ENCODE data around the gene ARHGAP15.

The ARHGAP15 gene

DNA sequence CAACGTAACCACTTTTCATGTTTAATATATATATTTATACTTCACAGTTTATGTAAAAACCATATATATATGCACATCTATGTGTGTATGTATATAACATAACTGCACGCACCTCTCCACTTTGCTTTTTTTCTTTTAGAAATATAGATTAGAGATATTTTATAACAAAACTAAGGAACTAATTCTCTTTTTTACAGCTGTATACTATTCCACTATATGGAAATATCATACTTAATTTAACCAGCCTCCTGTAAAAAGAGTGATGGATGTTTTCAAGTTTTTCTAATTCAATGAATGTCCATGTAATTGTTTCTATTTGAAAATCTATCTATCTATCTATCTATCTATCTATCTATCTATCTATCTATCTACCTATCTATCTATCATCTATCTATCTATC is 4.6 kb downstream of the ARHGAP15 start:
- no peak for DNase-seq (ENCODE audit: low read depth in 1 of 2, low spot score in 1 of 2)
- Histone ChIP-seq H3K27me3 (ENCODE audit: insufficient read depth, poor library complexity, severe bottlenecking) (no peaks in the 10 kb centered on the region), H3K27ac (replicated peaks) (no peak overlapping the region), H3K4me3 (replicated peaks; ENCODE audit: insufficient read depth, low read length) (no peak overlapping the region)
- TF ChIP-seq SPI1 (IDR thresholded peaks at IDR 0.05; ENCODE audit: borderline replicate concordance, low read depth) = no peak
- no peak for TF ChIP-seq GABPA (IDR thresholded peaks at IDR 0.05; ENCODE audit: low read depth)

DNA sequence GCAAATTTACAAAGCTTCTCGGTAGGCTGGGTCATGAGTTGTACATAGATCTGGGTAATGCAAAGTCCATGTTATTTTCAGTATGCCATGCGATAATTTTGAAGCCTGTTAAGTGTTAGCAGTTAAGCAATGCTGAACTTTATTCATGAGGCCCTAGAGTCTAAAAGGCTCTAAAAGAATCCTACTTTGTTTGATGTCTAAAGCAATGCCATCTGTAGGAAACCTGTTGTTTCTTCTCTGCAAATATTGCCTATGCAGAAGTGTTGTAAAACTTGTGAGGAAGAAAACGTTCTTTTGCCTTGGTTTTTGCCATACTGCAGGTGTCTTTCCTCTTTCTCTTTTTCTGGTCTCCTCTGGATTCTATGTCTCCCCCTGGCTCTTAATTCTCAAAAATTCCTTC is 9.1 kb downstream of the ARHGAP15 start:
- Histone ChIP-seq H3K4me3 (replicated peaks; ENCODE audit: insufficient read depth, low read length) (no peak overlapping the region), H3K27ac (replicated peaks) (0 out of 2 replicates have a peak overlapping the region, but pooled peaks have one; percentile 2), H3K27me3 (ENCODE audit: insufficient read depth, poor library complexity, severe bottlenecking) (no peaks in the 10 kb centered on the region)
- no peak for TF ChIP-seq POLR2AphosphoS5 (IDR thresholded peaks at IDR 0.05; ENCODE audit: low read depth)
- TF ChIP-seq SPI1 (IDR thresholded peaks at IDR 0.05; ENCODE audit: borderline replicate concordance, low read depth) = no peak
- TF ChIP-seq, protein P1, sequence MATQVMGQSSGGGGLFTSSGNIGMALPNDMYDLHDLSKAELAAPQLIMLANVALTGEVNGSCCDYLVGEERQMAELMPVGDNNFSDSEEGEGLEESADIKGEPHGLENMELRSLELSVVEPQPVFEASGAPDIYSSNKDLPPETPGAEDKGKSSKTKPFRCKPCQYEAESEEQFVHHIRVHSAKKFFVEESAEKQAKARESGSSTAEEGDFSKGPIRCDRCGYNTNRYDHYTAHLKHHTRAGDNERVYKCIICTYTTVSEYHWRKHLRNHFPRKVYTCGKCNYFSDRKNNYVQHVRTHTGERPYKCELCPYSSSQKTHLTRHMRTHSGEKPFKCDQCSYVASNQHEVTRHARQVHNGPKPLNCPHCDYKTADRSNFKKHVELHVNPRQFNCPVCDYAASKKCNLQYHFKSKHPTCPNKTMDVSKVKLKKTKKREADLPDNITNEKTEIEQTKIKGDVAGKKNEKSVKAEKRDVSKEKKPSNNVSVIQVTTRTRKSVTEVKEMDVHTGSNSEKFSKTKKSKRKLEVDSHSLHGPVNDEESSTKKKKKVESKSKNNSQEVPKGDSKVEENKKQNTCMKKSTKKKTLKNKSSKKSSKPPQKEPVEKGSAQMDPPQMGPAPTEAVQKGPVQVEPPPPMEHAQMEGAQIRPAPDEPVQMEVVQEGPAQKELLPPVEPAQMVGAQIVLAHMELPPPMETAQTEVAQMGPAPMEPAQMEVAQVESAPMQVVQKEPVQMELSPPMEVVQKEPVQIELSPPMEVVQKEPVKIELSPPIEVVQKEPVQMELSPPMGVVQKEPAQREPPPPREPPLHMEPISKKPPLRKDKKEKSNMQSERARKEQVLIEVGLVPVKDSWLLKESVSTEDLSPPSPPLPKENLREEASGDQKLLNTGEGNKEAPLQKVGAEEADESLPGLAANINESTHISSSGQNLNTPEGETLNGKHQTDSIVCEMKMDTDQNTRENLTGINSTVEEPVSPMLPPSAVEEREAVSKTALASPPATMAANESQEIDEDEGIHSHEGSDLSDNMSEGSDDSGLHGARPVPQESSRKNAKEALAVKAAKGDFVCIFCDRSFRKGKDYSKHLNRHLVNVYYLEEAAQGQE (IDR thresholded peaks at IDR 0.05; ENCODE audit: insufficient replicate concordance, low read depth) = no peak
- TF ChIP-seq, protein P2, sequence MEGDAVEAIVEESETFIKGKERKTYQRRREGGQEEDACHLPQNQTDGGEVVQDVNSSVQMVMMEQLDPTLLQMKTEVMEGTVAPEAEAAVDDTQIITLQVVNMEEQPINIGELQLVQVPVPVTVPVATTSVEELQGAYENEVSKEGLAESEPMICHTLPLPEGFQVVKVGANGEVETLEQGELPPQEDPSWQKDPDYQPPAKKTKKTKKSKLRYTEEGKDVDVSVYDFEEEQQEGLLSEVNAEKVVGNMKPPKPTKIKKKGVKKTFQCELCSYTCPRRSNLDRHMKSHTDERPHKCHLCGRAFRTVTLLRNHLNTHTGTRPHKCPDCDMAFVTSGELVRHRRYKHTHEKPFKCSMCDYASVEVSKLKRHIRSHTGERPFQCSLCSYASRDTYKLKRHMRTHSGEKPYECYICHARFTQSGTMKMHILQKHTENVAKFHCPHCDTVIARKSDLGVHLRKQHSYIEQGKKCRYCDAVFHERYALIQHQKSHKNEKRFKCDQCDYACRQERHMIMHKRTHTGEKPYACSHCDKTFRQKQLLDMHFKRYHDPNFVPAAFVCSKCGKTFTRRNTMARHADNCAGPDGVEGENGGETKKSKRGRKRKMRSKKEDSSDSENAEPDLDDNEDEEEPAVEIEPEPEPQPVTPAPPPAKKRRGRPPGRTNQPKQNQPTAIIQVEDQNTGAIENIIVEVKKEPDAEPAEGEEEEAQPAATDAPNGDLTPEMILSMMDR (IDR thresholded peaks at IDR 0.05; ENCODE audit: insufficient read depth, low read length) = no peak
- no peak for TF ChIP-seq GABPA (IDR thresholded peaks at IDR 0.05; ENCODE audit: low read depth)
- DNase-seq (ENCODE audit: low read depth in 1 of 2, low spot score in 1 of 2) = no peak

DNA sequence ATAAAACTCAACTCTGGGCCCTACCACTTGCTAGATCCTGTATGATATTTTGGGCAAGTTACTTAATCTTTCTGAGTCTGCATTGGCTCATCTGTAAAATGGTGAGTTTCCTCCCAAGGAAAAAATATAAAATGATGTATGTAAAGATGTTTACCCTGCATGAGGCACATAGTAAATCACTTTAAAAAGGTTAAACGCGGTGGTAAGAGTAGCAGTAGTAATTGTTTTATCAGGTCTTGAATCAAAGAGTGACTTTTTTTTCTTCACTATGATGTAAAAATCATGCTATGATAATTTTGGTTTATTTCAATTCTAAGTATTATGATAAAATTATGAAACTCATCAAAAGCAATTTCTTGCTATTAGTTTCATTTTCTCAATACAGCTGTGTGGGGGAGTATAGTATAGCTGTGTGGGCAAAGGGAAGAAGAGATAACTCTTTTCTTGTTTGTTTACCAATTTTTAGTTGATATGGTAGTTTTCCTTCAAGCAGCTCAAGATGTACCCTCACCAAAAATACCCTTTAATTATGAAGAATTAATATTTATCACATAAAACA is 10.7 kb downstream of the ARHGAP15 start:
- DNase-seq (ENCODE audit: low read depth in 1 of 2, low spot score in 1 of 2) = no peak
- Histone ChIP-seq H3K27ac (replicated peaks) (peak overlapping the region; percentile 60), H3K27me3 (ENCODE audit: insufficient read depth, poor library complexity, severe bottlenecking) (no peaks in the 10 kb centered on the region), H3K4me3 (replicated peaks; ENCODE audit: insufficient read depth, low read length) (no peak overlapping the region)
- TF ChIP-seq, protein P1 (IDR thresholded peaks at IDR 0.05; ENCODE audit: insufficient replicate concordance, low read depth) = no peak
- TF ChIP-seq POLR2AphosphoS5 (IDR thresholded peaks at IDR 0.05; ENCODE audit: low read depth) (no peak), GABPA (IDR thresholded peaks at IDR 0.05; ENCODE audit: low read depth) (no peak)
- TF ChIP-seq, protein P2 (IDR thresholded peaks at IDR 0.05; ENCODE audit: insufficient read depth, low read length) = no peak

DNA sequence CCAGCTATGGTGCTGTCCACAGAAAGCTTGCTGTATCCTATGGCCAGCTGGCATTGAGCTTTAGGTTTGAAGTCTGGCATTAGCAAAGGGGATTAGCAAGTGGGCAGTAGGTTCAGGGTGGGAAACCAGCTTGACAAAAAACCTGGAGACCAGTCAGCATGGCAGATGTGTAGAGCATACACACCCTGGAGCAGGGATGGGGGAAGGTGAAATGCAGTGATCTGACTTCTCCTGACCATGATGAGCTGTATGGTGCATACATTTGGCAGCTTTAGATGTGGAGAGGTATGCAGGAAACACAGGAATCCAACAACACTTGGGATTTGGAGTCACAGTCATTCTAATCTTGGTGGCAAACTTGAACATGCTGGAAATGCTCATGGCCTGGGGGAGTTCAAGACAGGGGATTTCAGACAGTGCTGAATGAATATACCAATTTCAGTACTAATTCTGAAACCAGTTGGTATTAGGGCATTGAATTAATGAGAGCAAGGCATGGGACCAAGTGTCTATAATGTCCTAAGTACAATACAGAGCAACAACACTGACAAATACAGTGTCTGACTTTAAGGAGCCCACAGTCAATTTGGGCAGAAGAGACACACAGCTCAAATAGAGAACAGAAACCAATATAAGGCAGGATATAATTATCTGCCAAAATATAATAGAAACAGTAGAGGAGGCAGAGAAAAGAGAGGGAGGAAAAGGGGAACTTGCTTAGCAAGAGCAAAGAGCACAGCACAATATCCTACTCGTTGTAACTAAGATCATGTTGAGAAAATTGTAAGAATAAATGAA is 11.8 kb downstream of the ARHGAP15 start:
- no peak for TF ChIP-seq POLR2AphosphoS5 (IDR thresholded peaks at IDR 0.05; ENCODE audit: low read depth)
- peak; percentile 60; the same call in 1 of the 2 replicates for TF ChIP-seq SPI1 (IDR thresholded peaks at IDR 0.05; ENCODE audit: borderline replicate concordance, low read depth)
- Histone ChIP-seq H3K4me3 (replicated peaks; ENCODE audit: insufficient read depth, low read length) (no peak overlapping the region), H3K27me3 (ENCODE audit: insufficient read depth, poor library complexity, severe bottlenecking) (no peaks in the 10 kb centered on the region), H3K27ac (replicated peaks) (peak overlapping the region; percentile 60)
- no peak for DNase-seq (ENCODE audit: low read depth in 1 of 2, low spot score in 1 of 2)

Data from HL-60 (cell line).